Body of pancreas (tissue), 4 donors: Measurements from ENCODE around the gene WDR1.

ENCODE experiments used
- CTCF ChIP-seq, 7 experiments: fragments of 450-650 bp in 4 of 7; fragments of 200-600 bp in 3 of 7; sonication (generic) in 3 of 7; IDR thresholded peaks; one replicate each; pipeline ENCODE4 v1.5.1; 2016 to 2019; ENCODE audit warnings: antibody characterized with exemption in 7 of 7
- POLR2A ChIP-seq, 3 donors: fragments of 450-650 bp; IDR thresholded peaks; one replicate each; pipeline ENCODE4 v1.6.1; 2016; ENCODE audit warnings: antibody characterized with exemption in 3 of 3, mild to moderate bottlenecking in 2 of 3

GRCh38 chr4:10161146-10161545 is 44.5 kb upstream of the WDR1 start:
- TF ChIP-seq CTCF (IDR thresholded peaks at IDR 0.05) (no peak), POLR2A (IDR thresholded peaks at IDR 0.05) (no peak)
